HUDEP-2 (cell line): ENCODE results near the gene FSD1L.

ENCODE experiments used
- DNase-seq, 76 experiments: peaks; one replicate each; lab custom pipeline; 2025; ENCODE audit not compliant: unreplicated experiment in 76 of 76; lab: John Stamatoyannopoulos, UW

FSD1L gene

GRCh38 chr9:105447814-105448812, at the start of gene FSD1L:
Gene FSD1L, plus strand, starts transcription at chr9:105448034. Its CDS starts 187 bp downstream, at chr9:105448221.
- DNase-seq = peak in 75 of 76 experiments; percentile 32 to 94 (median 88)

- DNase-seq = no peak
Observed at GRCh38 chr9:105399117-105399516, 48.7 kb upstream of the FSD1L start.

DNA sequence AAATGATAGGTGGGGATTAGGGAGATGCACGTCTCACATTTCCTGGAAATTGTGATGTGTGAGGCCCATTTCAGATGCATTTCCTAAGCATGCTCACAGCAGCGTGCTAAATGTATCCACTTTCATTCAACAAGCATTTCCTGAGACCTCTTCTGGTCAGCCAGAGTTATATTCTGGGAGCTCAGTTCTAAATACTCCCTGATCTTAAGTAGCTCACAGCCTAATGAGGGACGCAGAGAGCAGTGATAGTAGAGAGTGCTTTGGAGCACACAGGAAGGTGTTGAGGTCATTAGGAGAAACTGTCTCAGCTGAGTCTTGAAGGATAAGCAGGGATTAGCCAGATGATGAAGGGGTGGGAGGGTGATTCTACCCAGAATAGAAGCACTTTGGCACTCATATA, 46.2 kb upstream of the FSD1L start:
- DNase-seq = no peak

DNA sequence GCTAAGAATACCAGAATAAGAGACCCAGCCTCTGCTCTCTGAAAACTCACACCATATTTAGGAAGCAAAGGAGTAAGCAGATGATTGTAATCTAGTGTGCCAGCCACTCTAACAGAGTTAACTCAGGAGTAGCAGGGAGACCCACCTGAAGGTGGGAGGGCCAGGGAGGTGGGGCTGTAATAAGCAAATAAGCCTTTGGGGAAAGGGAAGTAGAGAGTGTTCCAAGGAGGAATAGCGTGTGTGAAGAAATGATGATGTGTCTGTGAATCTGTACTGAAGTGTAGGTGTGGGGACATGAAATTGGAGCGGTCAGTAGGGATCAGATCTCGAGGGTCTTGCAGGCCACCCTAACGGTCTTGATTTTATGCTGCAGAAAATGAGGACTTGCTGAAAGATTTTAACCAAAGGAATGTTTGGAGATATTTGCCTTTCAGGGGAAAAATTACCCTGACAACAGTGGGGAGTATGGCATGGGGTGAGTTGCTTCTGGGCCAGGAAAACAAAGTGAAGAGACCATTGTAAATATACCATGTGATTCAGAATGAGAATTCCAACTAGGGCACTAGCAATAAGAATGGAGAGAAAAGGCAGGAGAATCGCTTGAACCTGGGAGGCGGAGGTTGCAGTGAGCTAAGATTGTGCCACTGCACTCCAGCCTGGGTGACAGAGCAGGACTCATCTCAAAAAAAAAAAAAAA, 44.1 kb upstream of the FSD1L start:
- no peak for DNase-seq

- peak in 17 of 76 experiments; percentile 7 to 54 (median 24) for DNase-seq
Observed at GRCh38 chr9:105405514-105406131, 42.2 kb upstream of the FSD1L start.

GRCh38 chr9:105406369-105406768, 41.5 kb upstream of the FSD1L start:
- DNase-seq = no peak

- DNase-seq = peak in 3 of 76 experiments; percentile 1 to 12 (median 9)
Observed at GRCh38 chr9:105413525-105413924, 34.3 kb upstream of the FSD1L start.

DNA sequence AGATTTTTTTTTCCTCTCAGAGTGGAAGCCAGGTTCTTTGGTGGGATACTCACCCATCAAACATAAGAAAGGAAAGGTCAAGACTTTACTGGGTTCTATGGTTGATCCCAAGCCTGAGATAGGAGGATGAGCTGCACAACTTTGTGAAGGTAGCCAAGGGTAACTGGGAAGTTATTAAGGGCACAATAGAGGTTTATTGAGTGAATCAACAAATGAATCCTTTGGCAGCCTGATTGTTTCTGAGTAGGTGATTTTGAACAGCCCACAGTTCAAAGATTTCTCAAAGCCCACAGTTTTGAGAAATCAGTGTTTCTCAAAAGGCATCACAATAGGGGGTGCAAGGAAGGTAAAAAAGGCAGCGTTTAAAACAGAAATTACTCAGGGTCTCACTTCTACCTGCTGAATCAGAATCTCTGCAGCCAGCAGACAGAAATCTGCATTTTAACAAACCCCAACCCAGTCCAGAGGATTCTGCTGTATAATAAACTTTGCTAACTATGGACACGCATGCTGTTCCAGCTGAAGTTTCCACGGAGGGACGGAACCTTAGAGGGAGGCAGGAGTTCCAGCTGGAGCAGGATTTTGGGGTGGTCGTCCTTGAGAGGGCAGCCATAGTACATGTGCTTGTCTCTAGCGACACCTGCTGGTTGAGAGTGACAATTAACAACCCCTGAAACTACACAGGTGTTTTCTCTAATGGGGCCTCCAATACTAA, 32.7 kb upstream of the FSD1L start:
- peak in 33 of 76 experiments; percentile 2 to 65 (median 24) for DNase-seq

DNA sequence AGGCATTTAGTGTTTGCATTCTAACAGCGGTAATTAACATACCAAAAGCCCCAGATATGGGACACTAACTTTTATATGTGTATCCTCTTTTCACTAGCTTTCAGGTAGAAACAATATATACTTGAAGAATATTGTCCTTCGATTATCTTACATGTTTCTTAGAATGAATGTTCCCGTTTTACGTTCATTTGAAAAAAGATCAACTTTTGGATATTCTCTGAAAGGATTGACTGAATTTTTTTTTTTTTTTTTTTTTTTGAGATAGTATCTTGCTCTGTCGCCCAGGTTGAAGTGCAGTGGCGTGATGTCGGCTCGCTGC, 32.2 kb upstream of the FSD1L start:
- DNase-seq = no peak

DNA sequence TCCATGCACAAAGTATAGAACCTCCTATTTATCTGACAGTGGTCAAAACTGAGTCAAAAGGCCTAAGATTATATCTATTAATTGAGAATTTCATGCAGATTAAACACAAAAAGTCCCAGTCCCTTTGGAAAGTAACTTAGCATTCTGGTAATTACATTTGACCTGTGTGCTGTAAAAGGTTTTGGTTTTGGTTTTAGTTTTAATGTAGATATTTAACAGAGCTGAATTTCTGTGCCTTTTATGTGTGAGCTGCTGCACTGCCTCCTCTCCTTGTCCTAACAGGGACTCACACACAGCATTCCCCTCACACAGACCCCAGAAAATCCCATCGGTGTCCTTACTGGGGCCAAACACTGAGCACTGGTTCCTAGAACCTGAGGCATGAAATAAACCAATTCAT, 31.0 kb upstream of the FSD1L start:
- no peak for DNase-seq

GRCh38 chr9:105418588-105419500, 29.0 kb upstream of the FSD1L start:
- DNase-seq = peak in 10 of 76 experiments; percentile 2 to 25 (median 9)

DNA sequence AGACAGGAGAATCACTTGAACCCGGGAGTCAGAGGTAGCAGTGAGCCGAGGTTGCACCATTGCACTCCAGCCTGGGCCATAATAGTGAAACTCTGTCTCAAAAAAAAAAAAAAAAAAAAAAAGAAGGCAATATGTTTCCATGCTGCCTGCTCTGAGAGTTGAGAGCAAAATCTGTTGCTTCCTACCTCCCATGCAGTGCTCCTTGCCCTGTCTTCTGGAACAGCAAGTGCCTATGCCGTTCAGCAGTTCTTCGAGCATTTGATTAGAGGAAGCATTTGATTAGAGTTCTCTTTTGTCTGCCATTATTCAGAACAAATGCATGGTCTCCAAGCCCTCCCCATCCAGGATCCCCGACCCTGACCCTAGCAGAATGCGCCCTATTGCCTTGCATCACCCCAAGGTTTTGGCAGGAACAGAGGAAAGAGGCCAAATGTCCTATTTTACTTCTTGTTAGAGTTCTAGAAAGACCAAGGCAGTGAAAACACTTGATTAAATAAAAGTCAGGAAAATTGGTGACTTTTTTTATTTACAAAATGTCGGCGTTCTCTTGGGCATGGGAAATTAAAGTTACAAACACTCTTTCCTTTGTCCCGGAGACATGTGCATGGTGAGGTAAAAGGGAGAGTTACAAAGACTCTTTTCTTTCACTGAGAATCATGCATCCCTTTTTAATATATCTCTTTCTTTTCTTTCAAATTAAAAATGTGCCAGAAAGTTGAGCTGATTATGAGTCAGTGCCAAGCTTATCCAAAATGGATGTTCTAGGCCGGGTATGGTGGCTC, 27.8 kb upstream of the FSD1L start:
- no peak for DNase-seq

GRCh38 chr9:105421154-105421553, 26.7 kb upstream of the FSD1L start:
- no peak for DNase-seq

- DNase-seq = no peak
Observed at GRCh38 chr9:105421864-105422263, 26.0 kb upstream of the FSD1L start.

DNA sequence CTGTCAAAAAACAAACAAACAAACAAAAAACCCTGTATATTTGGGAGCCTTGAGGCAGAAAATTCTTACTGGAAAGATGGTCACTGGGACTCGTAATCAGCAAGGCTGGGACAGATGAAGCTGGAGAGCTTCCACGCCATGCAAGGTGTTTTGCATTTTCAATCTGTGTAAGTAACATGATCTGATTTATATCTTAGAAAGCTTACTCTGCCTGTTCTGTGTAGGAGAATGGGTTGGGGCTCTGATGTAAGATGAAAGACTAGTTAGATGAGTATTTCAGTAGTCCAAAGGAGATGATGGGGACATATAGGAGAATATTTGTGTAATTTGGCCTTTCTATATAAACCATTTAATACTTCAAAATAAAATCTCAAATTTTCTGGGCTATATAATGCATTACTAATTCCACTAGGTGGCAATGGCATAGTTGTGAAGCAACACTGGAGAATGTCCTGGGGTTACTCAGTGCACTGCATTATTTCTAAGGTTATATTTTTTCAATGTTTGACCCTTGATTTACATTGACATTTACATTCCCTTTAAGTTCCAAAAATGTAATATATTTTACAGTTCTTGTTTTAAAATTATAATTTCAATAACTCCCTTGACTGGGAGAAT, 21.9 kb upstream of the FSD1L start:
- DNase-seq = peak in 6 of 76 experiments; percentile 3 to 23 (median 13)

DNA sequence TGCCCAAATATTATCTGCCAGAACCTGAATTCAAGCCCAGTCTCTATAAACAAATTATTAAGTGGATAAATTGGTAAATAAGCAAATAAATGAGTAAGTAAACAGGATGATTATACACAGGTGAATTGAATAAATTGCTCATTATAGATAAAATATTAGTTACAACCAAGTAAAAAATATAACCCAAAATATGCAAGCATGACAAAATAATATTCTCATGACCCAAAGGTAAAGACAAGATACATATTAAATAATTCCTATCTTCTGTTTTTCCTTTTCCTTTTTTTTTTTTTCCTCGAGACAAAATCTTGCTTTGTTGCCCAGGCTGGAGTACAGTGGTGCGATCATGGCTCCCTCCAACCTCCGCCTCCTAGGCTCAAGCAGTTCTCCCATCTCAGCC, 21.2 kb upstream of the FSD1L start:
- no peak for DNase-seq

- DNase-seq = no peak
Observed at GRCh38 chr9:105431424-105432246, 16.2 kb upstream of the FSD1L start.
